Measurements from ENCODE around the gene TMOD1. TPM values are rescaled to one million over a fixed set of nuclear protein-coding genes. Genes with fewer than 3 reads are reported as not detected.

Gene TMOD1
- total RNA-seq, 1 donor from 2014 or later: 1.9 TPM

DNA sequence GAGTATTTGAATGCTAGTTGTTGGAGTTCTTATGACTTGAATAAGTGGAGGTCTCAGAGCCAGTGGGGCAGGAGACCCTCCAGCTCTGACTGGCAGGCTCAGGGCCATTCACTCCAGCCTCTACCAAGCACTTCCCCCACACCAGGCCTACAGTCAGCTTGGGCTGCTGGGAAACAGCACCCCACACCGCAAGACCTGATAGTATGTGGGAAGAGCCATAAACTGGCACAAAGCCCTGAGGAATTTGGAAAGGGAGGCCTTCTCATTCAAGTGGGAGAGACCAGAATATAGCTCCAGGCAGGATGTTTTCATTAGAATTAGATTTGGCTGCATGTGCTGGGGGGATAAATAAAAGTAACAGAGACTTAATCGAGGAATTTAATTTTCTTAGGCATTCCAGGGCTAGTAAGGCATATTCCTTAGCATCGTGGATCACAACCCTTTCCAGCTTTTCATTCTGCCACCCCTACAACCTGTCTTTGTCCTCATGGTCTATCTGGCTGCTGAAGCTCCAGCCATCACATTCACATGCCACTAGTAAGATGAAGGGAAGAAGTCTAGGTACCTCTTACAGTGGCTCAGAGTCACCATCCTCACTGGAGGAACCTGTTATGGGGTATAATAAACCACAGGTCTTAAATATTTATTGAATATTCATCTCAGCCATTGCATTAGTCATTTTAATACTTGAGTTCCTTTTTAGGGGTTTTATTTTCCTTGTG lies 47.5 kb downstream of the TMOD1 start:
- TF ChIP-seq, protein P1, sequence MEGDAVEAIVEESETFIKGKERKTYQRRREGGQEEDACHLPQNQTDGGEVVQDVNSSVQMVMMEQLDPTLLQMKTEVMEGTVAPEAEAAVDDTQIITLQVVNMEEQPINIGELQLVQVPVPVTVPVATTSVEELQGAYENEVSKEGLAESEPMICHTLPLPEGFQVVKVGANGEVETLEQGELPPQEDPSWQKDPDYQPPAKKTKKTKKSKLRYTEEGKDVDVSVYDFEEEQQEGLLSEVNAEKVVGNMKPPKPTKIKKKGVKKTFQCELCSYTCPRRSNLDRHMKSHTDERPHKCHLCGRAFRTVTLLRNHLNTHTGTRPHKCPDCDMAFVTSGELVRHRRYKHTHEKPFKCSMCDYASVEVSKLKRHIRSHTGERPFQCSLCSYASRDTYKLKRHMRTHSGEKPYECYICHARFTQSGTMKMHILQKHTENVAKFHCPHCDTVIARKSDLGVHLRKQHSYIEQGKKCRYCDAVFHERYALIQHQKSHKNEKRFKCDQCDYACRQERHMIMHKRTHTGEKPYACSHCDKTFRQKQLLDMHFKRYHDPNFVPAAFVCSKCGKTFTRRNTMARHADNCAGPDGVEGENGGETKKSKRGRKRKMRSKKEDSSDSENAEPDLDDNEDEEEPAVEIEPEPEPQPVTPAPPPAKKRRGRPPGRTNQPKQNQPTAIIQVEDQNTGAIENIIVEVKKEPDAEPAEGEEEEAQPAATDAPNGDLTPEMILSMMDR (IDR thresholded peaks at IDR 0.05): no peak
- DNase-seq: no peak
- Mint-ChIP-seq H3K36me3 (ENCODE audit: low read depth) (no peaks in the 10 kb centered on the region), H3K4me3 (no peak overlapping the region), H3K9me3 (no peaks in the 10 kb centered on the region), H3K27me3 (peaks cover 7% of the 10 kb centered on the region), H3K4me1 (no peaks in the 10 kb centered on the region), H3K27ac (no peak overlapping the region)
- ChIA-PET CTCF (no interaction called here), POLR2A (no interaction called here)
- intact Hi-C loops (cut with micrococcal nuclease): no loop called here
- ATAC-seq (ENCODE audit: low read depth): no peak

- H3K27ac Mint-ChIP-seq: no peak overlapping the region
- H3K36me3 Mint-ChIP-seq (ENCODE audit: low read depth): no peaks in the 10 kb centered on the region
- intact Hi-C loops (cut with micrococcal nuclease): no loop called here
- peaks cover 7% of the 10 kb centered on the region for H3K27me3 Mint-ChIP-seq
- CTCF ChIA-PET: no interaction called here
- no peak for ATAC-seq (ENCODE audit: low read depth)
- H3K4me1 Mint-ChIP-seq: no peaks in the 10 kb centered on the region
- POLR2A ChIA-PET: no interaction called here
- H3K4me3 Mint-ChIP-seq: no peak overlapping the region
- TF ChIP-seq, protein P1 (IDR thresholded peaks at IDR 0.05): no peak
- no peaks in the 10 kb centered on the region for H3K9me3 Mint-ChIP-seq
- DNase-seq: no peak
These were observed 48.9 kb downstream of the TMOD1 start for GRCh38 chr9:97550386-97550785.

DNA sequence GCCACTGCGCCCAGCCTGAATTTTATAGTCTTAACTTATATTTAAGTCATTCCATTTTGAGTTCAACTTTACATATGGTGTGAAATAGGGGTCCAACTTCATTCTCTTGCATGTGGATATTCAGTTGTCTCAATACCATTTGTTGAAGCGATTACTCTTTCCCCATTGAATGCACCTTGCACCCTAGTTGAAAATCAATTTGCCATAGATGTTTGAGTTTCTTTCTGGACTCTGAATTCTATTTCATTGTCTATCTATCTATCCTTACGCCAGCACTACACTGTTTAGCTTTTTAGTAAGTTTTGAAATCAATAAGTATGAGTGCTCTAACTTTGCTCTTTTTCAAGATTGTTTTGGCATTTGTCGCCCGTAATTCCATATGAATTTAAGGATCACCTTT lies 49.8 kb downstream of the TMOD1 start:
- ATAC-seq (ENCODE audit: low read depth): no peak
- intact Hi-C loops (cut with micrococcal nuclease): no loop called here
- no peak for DNase-seq
- H3K27me3 Mint-ChIP-seq: peaks cover 9% of the 10 kb centered on the region
- no peaks in the 10 kb centered on the region for H3K36me3 Mint-ChIP-seq (ENCODE audit: low read depth)
- H3K4me3 Mint-ChIP-seq: no peak overlapping the region
- H3K4me1 Mint-ChIP-seq: no peaks in the 10 kb centered on the region
- no peak overlapping the region for H3K27ac Mint-ChIP-seq
- ChIA-PET POLR2A (no interaction called here), CTCF (no interaction called here)
- no peaks in the 10 kb centered on the region for H3K9me3 Mint-ChIP-seq
- TF ChIP-seq, protein P1 (IDR thresholded peaks at IDR 0.05): no peak

DNA sequence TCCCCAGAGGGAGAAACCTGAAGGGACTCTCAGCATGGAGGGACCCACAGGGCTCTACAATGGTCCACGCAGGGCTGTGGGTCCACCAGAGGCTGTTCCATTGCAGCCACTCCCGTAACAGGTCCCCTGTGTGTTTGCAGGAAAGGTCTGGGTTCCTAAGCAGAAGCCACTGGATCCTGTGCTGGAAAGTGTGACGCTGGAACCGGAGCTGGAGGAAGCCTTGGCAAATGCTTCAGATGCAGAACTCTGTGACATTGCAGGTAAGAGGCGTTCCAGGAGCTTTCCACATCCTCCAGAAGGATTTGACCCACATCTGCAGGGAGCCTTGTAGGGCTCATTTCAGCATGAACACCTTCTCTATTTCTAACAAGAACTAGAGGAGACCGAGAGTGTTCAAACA lies 51.7 kb downstream of the TMOD1 start:
- H3K36me3 Mint-ChIP-seq (ENCODE audit: low read depth): no peaks in the 10 kb centered on the region
- no peaks in the 10 kb centered on the region for H3K4me1 Mint-ChIP-seq
- DNase-seq (no peak), ATAC-seq (ENCODE audit: low read depth) (no peak)
- no peaks in the 10 kb centered on the region for H3K9me3 Mint-ChIP-seq
- intact Hi-C loops (cut with micrococcal nuclease): no loop called here
- POLR2A ChIA-PET: no interaction called here
- CTCF ChIA-PET: no interaction called here
- peaks cover 15% of the 10 kb centered on the region for H3K27me3 Mint-ChIP-seq
- H3K4me3 Mint-ChIP-seq: no peak overlapping the region
- no peak overlapping the region for H3K27ac Mint-ChIP-seq
- TF ChIP-seq, protein P1 (IDR thresholded peaks at IDR 0.05): no peak

- no peak for DNase-seq
- H3K27me3 Mint-ChIP-seq: peaks cover 19% of the 10 kb centered on the region
- ChIA-PET POLR2A (no interaction called here), CTCF (no interaction called here)
- ATAC-seq (ENCODE audit: low read depth): no peak
- no peak overlapping the region for H3K4me3 Mint-ChIP-seq
- H3K36me3 Mint-ChIP-seq (ENCODE audit: low read depth): no peaks in the 10 kb centered on the region
- intact Hi-C loops (cut with micrococcal nuclease): no loop called here
- H3K9me3 Mint-ChIP-seq: no peaks in the 10 kb centered on the region
- TF ChIP-seq, protein P1 (IDR thresholded peaks at IDR 0.05): no peak
- no peak overlapping the region for H3K27ac Mint-ChIP-seq
- no peaks in the 10 kb centered on the region for H3K4me1 Mint-ChIP-seq
These were observed 52.4 kb downstream of the TMOD1 start for GRCh38 chr9:97553841-97554240.
